ENCODE results near the gene AGR2. TPM values are rescaled to one million over a fixed set of nuclear protein-coding genes. Genes with fewer than 3 reads are reported as not detected.
A peak's percentile ranks its signal among the peaks of the same experiment; 100 is the strongest.

AGR2 gene
- total RNA-seq, 4 donors from 2014 or later = 16.7 TPM; not detected in 3

GRCh38 chr7:16801111-16801542 lies 3.7 kb downstream of the AGR2 start:
- Histone ChIP-seq H3K27ac (no peak overlapping the region), H3K36me3 (no peaks in the 10 kb centered on the region), H3K4me1 (no peaks in the 10 kb centered on the region), H3K27me3 (no peaks in the 10 kb centered on the region), H3K9me3 (no peaks in the 10 kb centered on the region), H3K4me3 (no peak overlapping the region)
- intact Hi-C loops (cut with DNase I; ENCODE audit: low total_unique reads) = no loop called here
- no peak for DNase-seq
- TF ChIP-seq CTCF (IDR thresholded peaks at IDR 0.05) (peak in 2 of 4 experiments; percentile 6 to 14), POLR2A (IDR thresholded peaks at IDR 0.05) (no peak)

- Histone ChIP-seq H3K4me3 (no peak overlapping the region), H3K27ac (no peak overlapping the region), H3K9me3 (no peaks in the 10 kb centered on the region), H3K36me3 (no peaks in the 10 kb centered on the region), H3K27me3 (no peaks in the 10 kb centered on the region), H3K4me1 (no peaks in the 10 kb centered on the region)
- DNase-seq = no peak
- no peak for TF ChIP-seq POLR2A (IDR thresholded peaks at IDR 0.05)
- TF ChIP-seq CTCF (IDR thresholded peaks at IDR 0.05) = no peak
- intact Hi-C loops (cut with DNase I; ENCODE audit: low total_unique reads) = no loop called here
These were observed 9.2 kb downstream of the AGR2 start for GRCh38 chr7:16795624-16796023.

GRCh38 chr7:16794986-16795385 lies 9.8 kb downstream of the AGR2 start:
- no peak overlapping the region for H3K4me3 ChIP-seq
- intact Hi-C loops (cut with DNase I; ENCODE audit: low total_unique reads) = no loop called here
- H3K4me1 ChIP-seq = no peaks in the 10 kb centered on the region
- no peak for DNase-seq
- H3K27ac ChIP-seq = no peak overlapping the region
- no peaks in the 10 kb centered on the region for H3K27me3 ChIP-seq
- no peaks in the 10 kb centered on the region for H3K9me3 ChIP-seq
- TF ChIP-seq CTCF (IDR thresholded peaks at IDR 0.05) (no peak), POLR2A (IDR thresholded peaks at IDR 0.05) (no peak)
- H3K36me3 ChIP-seq = no peaks in the 10 kb centered on the region

GRCh38 chr7:16791905-16792698 lies 12.7 kb downstream of the AGR2 start:
- Histone ChIP-seq H3K27me3 (no peaks in the 10 kb centered on the region), H3K27ac (no peak overlapping the region), H3K36me3 (no peaks in the 10 kb centered on the region), H3K9me3 (no peaks in the 10 kb centered on the region), H3K4me3 (no peak overlapping the region), H3K4me1 (no peaks in the 10 kb centered on the region)
- no peak for DNase-seq
- intact Hi-C loops (cut with DNase I; ENCODE audit: low total_unique reads) = no loop called here
- TF ChIP-seq CTCF (IDR thresholded peaks at IDR 0.05) (no peak), POLR2A (IDR thresholded peaks at IDR 0.05) (no peak)

GRCh38 chr7:16791071-16791470 lies 13.7 kb downstream of the AGR2 start:
- Histone ChIP-seq H3K27me3 (no peaks in the 10 kb centered on the region), H3K4me1 (no peaks in the 10 kb centered on the region), H3K9me3 (no peaks in the 10 kb centered on the region), H3K4me3 (no peak overlapping the region), H3K36me3 (no peaks in the 10 kb centered on the region), H3K27ac (no peak overlapping the region)
- TF ChIP-seq CTCF (IDR thresholded peaks at IDR 0.05) = no peak
- no peak for TF ChIP-seq POLR2A (IDR thresholded peaks at IDR 0.05)
- intact Hi-C loops (cut with DNase I; ENCODE audit: low total_unique reads) = no loop called here
- DNase-seq = no peak

All from uterus (tissue), 4 donors.